Neutrophil (primary cell): ENCODE results near the gene PAGE4.

Experiments used
- H3K27ac ChIP-seq: fragments of 200-600 bp; sonication (generic); 2 replicates; pipeline ENCODE4 v1.5.1; 2016; ENCODE audit warnings: mild to moderate bottlenecking, moderate library complexity
- H3K27me3 ChIP-seq: fragments of 200-600 bp; sonication (generic); 2 replicates; pipeline ENCODE4 v1.6.0; 2016; ENCODE audit warnings: mild to moderate bottlenecking
- H3K36me3 ChIP-seq: fragments of 200-600 bp; sonication (generic); 2 replicates; pipeline ENCODE4 v1.5.1; 2017
- H3K4me1 ChIP-seq, 2 experiments: fragments of 200-600 bp in 1 of 2; sonication (generic) in 1 of 2; 1 replicate in 1 of 2; 2 replicates in 1 of 2; pipeline versions ENCODE4 v1.5.1 to v1.6.1; 2013 to 2016; ENCODE audit warnings: low read depth in 1 of 2, low read length in 1 of 2, mild to moderate bottlenecking in 1 of 2, moderate library complexity in 1 of 2; ENCODE audit not compliant: control insufficient read depth in 1 of 2, insufficient read depth in 1 of 2
- H3K4me3 ChIP-seq, 2 experiments: fragments of 200-600 bp in 1 of 2; sonication (generic) in 1 of 2; 1 replicate in 1 of 2; 2 replicates in 1 of 2; pipeline ENCODE4 v1.5.1; 2013 to 2016; ENCODE audit warnings: low read depth in 1 of 2, low read length in 1 of 2, mild to moderate bottlenecking in 1 of 2, moderate library complexity in 1 of 2
- H3K9me3 ChIP-seq: fragments of 200-600 bp; sonication (generic); 2 replicates; pipeline ENCODE4 v1.5.1; 2016
- CTCF ChIP-seq: fragments of 200-600 bp; sonication (generic); IDR thresholded peaks from 2 replicates; pipeline ENCODE4 v1.5.1; 2016; ENCODE audit warnings: antibody characterized with exemption

The PAGE4 gene

GRCh38 chrX:49809891-49810632 is 19.0 kb upstream of the PAGE4 start:
- H3K4me3 ChIP-seq = no peak overlapping the region
- no peak for TF ChIP-seq CTCF
- H3K27ac ChIP-seq = no peak overlapping the region

DNA sequence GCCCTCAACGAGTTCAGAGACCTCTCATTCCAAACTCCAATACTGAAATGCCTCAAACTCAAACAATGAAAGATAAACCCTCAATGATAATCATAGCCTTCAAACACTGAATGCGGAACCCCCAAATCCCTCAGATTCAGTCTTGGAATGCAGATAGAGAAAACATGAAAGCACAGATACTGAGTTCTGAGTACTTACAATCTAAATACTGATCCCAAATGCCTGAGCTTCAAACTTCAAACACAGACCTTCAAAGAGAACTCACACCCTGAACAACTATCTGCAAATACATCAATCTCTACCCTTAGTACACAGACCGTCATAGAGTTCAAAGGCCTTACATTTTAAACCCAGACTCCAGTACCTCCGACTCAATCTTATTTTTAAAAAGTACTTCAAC is 16.9 kb upstream of the PAGE4 start:
- Histone ChIP-seq H3K36me3 (no peaks in the 10 kb centered on the region), H3K9me3 (no peaks in the 10 kb centered on the region), H3K4me3 (no peak overlapping the region), H3K27me3 (no peaks in the 10 kb centered on the region), H3K4me1 (no peaks in the 10 kb centered on the region), H3K27ac (no peak overlapping the region)
- TF ChIP-seq CTCF = no peak

More at GRCh38 chrX:49809891-49810632, 19.0 kb upstream of the PAGE4 start:
- H3K4me1 ChIP-seq = no peaks in the 10 kb centered on the region
- H3K9me3 ChIP-seq = no peaks in the 10 kb centered on the region
- H3K36me3 ChIP-seq = no peaks in the 10 kb centered on the region
- H3K27me3 ChIP-seq = no peaks in the 10 kb centered on the region

DNA sequence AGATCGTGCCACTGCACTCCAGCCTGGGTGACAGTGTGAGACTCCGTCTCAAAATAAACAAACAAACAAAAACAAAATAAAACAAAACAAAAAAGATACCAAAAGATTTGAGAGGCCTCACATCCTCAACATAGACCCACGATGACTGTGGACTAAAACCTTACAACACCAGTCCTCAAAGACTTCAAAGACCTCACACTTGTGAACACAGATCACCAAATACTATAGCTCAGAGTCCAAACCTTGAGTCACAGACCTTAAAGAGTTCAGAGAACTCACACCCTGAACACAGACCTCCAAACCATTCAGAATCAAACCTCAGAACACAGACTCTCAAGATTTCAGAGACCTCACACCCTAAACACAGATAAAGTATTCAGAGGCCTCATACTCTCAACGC is 12.7 kb upstream of the PAGE4 start:
- Histone ChIP-seq H3K4me1 (no peaks in the 10 kb centered on the region), H3K27ac (no peak overlapping the region), H3K36me3 (no peaks in the 10 kb centered on the region), H3K9me3 (no peaks in the 10 kb centered on the region), H3K27me3 (no peaks in the 10 kb centered on the region), H3K4me3 (no peak overlapping the region)
- no peak for TF ChIP-seq CTCF

DNA sequence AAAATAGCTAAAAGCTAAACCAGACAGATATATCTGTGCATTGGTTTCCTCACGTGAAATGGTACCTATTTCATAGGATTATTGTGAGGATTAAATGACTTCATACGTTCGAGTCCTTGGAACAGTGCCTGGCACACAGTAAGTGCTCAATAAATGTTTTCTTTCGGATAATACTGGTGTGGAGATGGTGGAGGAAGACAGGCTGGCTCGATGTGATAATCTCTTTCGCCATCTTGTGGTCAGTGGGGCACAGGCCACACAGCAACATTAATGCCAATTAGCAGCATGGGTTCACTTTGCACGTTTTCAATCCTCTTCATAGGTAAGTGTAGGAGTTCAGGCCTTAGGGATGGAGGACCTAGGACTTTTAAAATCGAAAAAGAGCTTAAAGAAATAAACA is 9.3 kb downstream of the PAGE4 start:
- no peaks in the 10 kb centered on the region for H3K4me1 ChIP-seq
- H3K27me3 ChIP-seq = no peaks in the 10 kb centered on the region
- no peaks in the 10 kb centered on the region for H3K9me3 ChIP-seq
- no peak overlapping the region for H3K4me3 ChIP-seq
- no peak overlapping the region for H3K27ac ChIP-seq
- no peaks in the 10 kb centered on the region for H3K36me3 ChIP-seq
- TF ChIP-seq CTCF = no peak

- no peaks in the 10 kb centered on the region for H3K4me1 ChIP-seq
- H3K27ac ChIP-seq = no peak overlapping the region
- TF ChIP-seq CTCF = no peak
- H3K9me3 ChIP-seq = no peaks in the 10 kb centered on the region
- H3K4me3 ChIP-seq = no peak overlapping the region
- no peaks in the 10 kb centered on the region for H3K27me3 ChIP-seq
- no peaks in the 10 kb centered on the region for H3K36me3 ChIP-seq
Measured at GRCh38 chrX:49840679-49841078, 11.6 kb downstream of the PAGE4 start.
